Measurements from ENCODE around the gene ALAD.
"Not testable (repeated sequence)": the region's sequence is repeated elsewhere in the genome, so short reads cannot be mapped to it uniquely, and the experiment has no call there.

The ALAD gene

DNA sequence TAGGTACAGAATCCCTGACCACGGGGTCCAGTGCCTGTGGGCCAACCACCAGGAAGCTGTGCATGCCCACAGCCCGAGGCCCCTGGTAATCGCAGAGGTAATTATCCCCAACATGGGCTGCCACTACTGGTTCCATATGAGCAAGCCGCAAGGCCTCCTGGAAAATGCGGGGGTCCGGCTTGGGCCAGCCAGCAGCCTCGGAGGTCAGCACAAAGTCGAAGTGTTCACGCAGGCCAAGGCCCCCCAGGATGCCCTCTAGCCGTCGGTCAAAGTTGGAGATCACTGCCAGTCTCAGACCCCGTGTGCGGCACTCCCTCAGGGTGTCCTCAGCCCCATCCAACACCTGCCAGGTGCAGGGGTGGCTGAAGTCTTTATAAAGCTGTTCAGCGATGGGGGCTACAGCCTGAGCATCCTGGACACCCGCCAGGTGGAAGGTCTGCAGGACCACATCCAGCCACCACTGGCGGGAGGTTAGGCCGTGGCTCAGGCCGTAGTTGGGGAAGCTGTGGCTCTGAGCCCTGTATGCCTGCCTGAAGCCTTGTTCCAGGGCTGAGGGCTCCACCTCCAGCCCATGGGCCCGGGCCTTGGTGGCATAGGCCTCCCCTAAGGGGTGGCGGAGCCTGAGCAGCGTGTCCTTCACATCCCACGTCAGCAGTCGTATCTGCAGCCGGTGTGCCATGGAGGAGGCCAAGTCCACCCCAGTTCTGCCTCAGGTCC, 27.2 kb downstream of the ALAD start:
- ATAC-seq (no peak), DNase-seq (no peak)

DNA sequence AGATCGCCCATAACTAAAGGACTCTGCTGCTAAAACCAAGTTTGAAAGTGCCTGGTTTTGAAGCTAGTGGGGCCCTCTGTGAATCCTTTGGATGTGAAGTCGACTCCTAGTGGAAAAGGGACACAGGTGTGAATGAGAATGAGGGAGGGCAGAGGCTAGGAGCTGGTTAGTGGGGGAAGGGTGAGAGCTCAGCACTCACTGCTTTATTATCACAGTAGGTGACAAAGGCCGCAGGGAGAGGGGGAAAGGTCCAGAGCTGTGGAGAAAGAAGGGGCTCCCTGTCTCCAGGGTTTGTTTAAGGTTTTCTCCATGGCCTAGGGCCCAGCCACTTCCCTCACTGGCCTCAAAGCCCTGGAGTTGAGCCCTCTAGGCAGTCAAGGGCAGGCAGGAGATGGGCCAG, 27.8 kb downstream of the ALAD start:
- DNase-seq, result no peak
- ATAC-seq, result no peak

DNA sequence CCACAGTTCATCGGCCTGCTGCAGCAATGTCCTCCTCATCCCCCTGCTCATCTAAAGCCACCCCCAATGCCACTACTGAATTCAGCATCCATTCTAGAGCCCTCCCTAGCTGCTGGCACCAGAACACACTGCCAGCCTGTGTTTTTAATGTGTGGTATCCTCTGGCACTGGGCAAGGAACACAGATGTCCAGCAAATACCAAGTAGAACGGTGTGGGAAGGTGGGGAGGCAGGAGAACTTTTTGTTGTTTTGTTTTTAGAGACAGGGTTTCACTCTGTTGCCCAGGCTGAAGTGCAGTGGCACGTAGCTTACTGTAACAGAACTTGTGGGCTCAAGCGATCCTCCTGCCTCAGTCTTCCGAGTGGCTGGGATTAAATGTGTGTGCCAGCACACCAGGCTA, 29.0 kb downstream of the ALAD start:
- DNase-seq (no peak), ATAC-seq (no peak)

DNA sequence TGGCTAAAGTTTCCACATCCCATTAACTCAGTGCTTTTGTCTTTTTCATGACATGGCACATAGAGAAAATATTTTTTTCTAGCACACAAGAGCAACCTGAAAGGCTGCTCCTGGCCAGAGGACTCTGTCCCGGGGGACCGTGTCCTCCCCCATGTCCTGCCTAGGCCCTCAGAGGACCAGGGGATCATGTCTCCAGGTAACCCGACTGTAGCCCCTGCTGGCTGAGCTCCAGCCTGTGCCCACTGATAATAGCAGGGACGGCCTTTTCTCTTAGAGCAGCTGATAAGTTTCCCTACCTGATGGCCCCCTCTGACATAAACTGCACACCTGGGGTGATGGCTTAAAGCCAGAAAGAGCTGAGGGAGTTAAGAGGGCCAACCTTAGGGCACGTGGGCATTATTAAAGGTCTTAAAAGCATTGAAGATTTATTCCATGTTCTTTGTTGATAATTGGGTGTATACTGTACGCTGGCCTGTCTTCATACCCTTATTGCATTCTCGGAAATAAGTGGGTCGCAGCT, 30.2 kb downstream of the ALAD start:
- DNase-seq, result no peak
- no peak for ATAC-seq

DNA sequence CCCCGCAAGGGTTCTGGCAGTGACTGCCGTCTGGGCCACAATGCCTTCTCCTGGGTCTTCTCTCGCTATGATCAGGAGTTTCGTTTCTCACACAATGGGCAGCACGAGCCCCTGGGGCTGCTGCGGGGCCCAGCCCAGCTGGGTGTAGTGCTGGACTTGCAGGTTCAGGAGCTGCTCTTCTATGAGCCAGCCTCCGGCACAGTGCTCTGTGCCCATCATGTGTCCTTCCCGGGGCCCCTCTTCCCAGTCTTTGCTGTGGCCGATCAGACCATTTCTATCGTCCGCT, 31.3 kb downstream of the ALAD start:
- ATAC-seq (no peak), DNase-seq (no peak)

DNA sequence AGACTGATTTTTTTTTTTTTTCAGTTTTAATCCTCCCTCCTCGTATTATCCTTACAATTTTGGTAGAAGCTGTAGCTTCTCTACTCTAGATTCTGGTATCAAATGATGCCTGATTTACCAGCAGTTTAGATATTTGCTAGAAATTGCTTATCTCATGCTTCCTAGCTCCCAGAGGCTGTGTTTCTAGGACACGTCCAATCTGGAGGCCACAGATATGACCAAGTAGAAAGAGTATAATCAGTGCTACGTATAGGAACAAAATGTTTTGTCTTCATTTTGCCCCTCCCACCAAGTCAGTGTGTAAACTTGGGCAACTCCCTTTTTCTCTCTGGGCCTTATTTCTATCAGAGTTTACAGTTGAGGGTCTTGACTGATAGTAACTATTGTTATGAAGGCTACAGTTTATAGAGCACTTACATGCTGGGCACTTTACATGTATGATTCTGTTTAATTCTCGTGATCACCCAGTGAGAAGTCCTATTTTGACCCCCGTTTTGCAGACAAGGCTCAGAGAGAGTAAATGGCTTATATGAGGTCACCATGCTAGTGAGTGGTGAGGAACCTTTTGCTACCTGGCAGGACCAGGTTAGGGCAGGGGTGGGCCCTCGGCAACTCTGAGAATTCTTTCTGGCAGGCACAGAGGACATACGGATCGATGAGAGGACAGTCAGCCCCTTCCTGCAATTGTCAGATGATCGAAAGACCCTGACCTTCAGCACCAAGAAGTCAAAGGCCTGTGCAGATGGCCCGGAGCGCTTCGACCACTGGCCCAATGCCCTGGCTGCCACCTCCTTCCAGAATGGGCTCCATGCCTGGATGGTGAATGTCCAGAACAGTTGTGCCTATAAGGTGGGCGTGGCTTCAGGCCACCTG, 31.9 kb downstream of the ALAD start:
- DNase-seq, result no peak
- no peak for ATAC-seq

DNA sequence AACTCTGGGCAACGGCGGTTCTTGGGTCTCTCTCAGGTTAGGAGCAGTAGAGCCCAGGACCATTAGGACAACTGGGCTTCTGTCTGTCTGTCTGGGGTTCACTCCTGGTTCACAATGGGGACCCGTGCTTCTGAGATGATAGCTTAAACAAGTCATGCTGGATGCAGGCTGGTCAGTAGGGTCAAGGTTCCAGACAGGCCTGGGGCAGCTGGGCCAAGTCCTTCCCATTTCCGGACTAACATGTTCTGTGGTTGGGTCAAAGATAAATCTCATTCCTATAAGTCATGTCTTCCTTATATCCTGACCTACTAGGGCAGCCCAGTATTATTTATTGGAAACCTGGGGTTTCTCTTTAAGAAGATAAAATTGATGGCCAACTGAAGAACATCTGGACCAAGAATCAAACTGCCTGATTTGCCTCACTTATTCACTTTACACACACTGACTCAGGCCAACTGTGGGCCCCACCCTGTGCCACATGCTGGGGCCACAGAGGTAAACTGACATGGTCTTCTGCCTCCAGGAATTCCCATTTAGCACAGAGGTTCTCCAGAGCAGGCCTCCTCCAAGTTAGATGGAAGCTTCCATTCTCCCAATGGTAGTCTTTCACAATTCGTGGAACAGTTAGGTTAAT, 32.6 kb downstream of the ALAD start:
- no peak for DNase-seq
- ATAC-seq, result no peak

DNA sequence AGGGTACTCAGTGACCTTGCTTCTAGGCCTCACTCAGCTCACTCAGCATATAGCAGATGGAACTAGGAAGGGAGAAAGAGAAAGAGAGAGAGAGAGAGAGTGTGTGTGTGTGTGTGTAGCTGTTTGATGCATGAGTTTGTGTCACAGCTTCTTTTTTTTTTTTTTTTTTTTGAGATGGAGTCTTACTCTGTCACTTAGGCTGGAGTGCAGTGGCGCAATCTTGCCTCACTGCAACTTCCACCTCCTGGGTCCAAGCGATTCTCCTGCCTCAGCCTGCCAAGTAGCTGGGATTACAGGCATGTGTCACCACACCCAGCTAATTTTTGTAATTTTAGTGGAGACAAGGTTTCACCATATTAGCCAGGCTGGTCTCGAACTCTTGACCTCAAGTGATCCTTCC, 35.4 kb downstream of the ALAD start:
- not testable (repeated sequence) for ATAC-seq

DNA sequence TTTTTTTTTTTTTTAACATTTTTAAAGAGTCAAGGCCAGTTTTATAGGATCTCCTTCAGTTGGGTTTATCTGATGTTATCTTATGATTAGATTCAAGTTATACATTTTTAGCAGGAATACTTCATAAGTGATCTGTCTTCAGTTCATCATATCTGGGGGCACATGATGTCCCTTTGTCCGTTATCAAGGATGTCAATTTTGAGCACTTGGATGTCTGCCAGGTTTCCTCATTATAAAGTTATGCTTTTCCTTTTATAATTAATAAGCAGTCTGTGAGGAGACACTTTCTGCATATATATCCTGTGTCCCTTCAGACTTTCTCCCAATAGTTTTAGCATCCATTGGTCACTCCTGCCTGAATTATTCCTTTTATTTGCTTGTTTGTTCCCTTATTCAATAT, 36.1 kb downstream of the ALAD start:
- no peak for ATAC-seq

More for the DNA sequence above, 35.4 kb downstream of the ALAD start:
- DNase-seq, result not testable (repeated sequence)

DNA sequence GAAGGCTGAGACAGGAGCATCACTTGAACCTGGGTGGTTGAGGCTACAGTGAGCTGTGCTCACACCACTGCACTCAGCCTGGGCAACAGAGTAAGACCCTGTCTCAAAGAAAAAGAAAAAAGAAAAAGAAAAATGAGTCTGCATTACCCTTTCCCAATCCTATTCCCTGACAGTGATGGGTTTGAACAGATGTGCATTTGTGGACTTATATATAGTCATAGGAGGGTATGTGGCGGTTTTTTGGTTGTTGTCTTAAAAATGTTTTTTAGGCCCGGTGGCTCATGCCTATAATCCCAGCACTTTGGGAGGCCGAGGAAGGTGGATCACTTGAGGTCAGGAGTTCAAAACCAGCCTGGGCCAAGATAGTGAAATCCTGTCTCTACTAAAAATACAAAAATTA, 37.7 kb downstream of the ALAD start:
- ATAC-seq, result no peak
- no peak for DNase-seq

More for the DNA sequence above, 36.1 kb downstream of the ALAD start:
- DNase-seq, result no peak

DNA sequence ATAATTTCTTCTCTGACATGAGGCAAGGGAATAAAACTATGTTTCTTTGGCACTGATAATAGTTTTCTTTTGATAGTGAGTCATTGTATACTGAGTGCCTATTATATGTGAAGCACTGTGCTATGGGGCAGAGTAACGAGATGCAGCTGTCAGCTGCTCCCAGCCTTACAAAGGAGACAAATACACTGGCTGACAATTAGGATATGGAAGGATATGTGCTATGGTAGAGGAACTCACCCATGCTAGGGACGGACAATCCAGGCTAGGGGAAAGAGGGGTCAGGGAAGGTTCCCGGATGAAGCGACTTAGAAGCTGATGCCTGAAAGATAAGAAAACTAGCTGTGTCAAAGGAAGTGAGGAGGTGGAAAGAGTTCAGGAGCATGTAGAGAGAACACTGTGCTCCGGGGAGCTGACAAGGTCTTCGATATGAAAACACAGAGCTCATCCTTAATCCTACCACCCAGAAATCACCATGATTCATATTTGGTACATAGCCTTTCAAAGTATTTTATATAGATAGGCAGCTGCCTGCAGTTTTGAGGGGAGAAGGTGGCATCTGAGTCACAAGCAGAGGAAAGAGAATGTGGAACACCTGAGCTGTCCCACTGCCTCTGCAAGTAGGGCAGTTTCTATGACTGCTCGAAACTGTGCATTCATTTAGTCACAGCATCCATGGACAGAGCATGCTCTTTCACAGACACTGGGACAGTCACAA, 39.6 kb downstream of the ALAD start:
- peak; percentile 34 for DNase-seq

DNA sequence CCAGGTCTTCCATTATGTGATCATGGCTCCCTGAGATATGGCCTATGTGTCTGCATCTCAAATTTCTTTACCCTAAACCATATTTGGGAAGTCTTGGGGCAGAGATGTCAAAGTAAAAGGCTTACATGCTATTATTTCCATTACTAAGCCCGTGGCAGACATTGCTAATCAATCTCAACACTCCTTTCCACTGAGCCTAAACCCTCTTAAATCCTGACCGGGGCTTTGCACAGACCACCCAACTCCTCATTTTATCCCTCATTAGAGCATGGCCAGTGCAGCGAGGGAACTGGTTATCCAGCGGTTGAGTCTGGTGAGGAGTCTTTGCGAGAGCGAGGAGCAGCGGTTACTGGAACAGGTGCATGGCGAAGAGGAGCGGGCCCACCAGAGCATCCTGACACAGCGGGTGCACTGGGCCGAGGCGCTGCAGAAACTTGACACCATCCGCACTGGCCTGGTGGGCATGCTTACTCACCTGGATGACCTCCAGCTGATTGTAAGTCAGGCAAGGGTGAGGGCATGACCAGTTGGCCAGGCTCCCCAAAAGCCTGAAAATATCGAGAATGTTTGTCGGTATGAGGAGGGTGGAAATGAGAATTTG, 40.7 kb downstream of the ALAD start:
- ATAC-seq (no peak), DNase-seq (no peak)

More for the DNA sequence above, 39.6 kb downstream of the ALAD start:
- peak; percentile 97 for ATAC-seq

DNA sequence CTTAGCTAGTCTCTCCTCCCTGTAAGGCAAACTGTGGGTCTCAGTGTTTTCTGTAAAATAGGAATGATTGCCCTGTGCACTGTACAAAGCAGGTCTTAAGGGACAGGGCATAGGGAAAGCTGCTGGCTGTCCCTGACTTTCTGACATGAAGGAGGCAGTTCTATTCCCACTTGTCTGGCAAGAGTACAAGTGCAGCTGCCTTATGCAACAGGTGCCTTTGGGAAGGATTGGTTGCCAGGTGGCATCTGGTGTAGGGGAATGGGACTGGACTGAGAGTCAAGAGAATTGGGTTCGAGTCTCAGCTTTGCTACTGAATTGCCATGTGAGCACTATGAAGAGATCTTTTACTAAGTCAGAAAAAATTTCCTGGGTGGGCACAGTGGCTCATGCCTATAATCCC, 41.7 kb downstream of the ALAD start:
- DNase-seq (no peak), ATAC-seq (no peak)

DNA sequence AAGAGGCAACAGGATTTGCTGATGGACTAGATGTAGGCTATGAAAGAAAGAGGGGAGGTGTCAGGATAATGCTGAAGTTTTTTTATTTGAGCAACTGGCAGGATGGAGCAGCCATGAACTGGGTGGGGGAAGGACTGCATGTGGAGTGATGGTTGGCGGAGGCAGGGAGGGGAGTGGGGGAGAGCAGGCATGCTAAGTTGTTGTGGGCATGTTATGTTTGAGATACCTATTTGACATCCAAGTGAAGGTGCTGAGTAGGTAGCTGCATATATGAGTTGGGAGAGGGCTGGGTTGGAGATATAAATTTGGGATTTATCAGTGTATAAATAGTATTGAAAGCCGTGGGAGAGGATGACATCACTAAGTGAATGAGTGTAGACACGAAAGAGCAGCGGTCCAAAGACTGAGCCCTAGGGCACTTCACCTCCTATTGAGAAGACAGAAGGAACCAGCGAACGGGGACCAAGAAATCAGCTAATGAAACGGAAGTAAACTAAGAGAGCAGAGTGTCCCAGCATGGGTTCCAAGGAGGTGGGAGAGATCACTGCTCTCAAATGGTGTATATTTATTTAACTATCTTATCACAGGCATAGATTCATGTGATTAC, 44.3 kb downstream of the ALAD start:
- ATAC-seq (no peak), DNase-seq (no peak)

DNA sequence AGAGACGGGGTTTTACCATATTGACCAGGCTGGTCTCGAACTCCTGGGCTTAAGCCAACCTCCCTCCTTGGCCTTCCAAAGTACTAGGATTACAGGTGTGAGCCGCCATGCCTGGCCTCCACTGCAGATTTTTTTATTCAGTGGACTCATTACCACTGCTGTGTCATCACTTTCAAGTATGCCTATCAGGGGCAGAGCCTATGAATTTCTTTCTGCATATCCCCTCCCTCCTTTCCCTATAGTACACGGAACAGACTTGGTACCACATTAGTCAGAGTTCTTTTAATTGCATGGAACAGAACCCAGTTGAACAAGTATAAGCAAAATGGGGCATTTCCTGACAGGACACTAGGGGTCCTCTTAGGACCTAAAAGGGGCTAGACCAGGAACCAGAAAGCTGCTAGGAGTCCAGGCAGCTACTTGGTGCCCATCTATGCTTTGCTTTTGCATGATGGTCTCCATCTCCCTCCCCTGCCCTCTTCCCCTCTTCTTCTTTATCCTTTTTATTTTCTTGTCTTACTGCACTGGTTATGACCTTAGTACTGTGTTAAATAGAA, 46.0 kb downstream of the ALAD start:
- DNase-seq (no peak), ATAC-seq (no peak)

DNA sequence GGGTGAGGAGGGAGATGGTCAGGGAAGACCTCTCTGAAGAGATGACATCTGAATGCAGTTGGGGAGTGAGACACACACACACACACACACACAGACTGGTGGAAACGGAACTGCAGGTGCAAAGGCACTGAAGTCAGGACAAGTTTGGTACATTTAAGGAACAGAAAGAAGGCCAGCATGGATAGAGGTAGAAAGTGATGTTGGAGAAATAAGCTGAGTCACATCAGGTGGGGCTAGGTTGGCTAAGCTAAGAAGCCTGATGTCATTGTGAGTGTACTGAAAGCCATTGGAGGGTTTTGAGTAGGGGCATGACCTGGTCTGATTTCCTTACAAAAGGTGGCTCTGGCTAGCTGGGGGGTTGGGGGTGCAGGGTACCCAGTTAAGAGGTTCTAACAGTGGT, 48.7 kb downstream of the ALAD start:
- DNase-seq (no peak), ATAC-seq (no peak)

DNA sequence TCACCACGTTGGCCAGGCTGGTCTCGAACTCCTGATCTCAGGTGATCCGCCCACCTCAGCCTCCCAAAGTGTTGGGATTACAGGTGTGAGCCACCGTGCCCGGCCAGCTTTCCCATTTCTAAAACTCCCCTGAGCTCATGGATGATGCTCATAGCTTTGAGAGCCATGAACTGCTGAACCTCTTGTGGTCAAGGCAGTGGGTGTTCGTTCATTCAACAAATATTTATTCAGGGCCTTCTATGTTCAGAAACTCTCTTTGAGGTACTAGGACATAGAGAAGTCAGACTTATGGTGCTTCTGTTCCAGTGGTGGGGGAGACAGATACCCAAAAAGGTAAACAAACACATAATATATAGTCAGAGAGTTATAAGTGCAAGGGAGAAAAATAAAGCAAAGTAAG, 49.1 kb downstream of the ALAD start:
- no peak for ATAC-seq
- no peak for DNase-seq

DNA sequence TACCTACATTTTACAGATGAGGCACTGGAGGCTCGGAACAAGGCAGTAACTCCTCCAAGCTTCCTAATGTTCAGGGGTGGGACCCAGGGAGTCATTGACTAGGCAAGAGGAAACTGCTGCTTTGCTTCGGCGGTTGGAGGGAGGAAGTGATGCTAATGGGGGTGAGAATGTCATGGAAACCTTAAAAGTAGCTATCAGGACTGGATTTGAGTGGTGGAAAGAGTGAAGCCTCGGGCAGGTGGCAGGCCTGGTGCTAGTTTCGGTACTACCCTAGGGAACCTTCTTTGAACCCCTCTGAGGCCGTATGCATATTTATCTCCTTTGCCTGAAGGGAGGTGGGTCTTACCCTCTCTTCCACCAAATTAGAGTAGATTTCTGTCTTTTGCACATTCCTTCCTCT, 50.1 kb downstream of the ALAD start:
- ATAC-seq (peak; percentile 72), DNase-seq (peak; percentile 65)

DNA sequence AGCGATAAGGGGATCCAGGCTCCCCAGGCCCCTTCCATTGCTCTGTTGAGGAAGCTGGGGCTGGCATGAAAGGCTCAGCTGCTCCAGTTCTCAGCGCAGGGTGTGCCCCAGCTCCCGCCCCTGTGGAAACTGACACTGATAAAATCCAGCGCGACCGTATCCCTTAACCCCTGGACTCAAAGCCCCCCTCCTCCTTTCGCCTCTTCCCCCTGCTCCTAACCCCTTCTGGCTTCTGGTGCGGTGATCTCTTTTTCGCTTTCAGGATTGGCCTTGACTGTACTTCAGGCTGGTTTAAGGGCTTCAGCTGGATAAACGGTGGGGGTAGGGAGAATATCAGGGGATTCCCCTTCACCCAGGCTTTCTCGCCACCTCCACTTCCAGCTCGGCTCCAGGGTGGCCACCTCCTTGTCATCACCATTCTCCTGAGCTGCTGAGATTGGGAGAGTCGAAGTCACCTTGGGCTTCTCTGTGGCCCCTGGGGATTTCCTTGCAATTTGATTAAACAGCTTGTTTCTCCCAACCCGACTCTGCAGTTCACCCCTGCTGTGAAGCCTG, 50.9 kb downstream of the ALAD start:
- ATAC-seq, result peak; percentile 37
- peak; percentile 52 for DNase-seq

DNA sequence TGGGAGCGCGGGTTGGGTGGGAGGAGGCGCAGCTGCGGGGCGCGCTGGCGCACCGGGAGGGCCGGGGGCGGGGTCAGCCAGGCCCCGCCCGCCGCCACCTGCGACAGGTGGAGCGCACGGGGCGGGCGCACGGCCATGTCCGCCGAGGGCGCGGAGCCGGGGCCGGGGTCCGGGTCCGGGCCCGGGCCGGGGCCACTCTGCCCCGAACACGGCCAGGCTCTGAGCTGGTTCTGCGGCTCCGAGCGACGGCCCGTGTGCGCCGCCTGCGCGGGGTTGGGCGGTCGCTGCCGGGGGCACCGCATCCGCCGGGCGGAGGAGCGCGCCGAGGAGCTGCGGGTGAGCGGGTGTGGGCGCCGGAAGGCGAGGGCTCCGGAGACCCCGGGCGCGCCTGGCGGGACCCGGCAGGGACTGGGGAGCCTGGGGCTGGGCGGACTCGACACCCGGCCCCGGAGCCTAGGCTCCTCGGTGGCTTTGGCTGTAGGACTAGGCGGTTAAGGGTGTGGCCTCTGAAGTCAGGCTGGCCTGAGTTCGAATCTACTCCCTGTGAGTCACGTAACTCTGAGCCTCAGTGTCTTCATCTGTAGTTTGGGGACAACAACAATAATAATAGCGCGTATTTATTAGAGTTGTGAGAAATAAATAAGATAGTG, 51.5 kb downstream of the ALAD start, which contains the start of gene BSPRY:
Gene BSPRY, plus strand, starts transcription at position 97 of the 650 bp plus-strand sequence. Its CDS starts 39 bp downstream, at position 136.
- ATAC-seq (peak; percentile 38), DNase-seq (peak; percentile 49)

Data from stimulated activated naive CD8-positive, alpha-beta T cell treated with anti-CD3 and anti-CD28 coated beads, Interleukin-15, Interleukin-2, amounts not matched to agents 100 U/mL and 50 U/mL, for 24 hours (primary cell).